GM18498 (cell line): Measurements from ENCODE around the gene TRAPPC10.

ENCODE experiments used
- ATAC-seq: cut with Tn5 transposase; IDR thresholded peaks from one replicate; pipeline ENCODE4 v1.9.1; 2021; ENCODE audit warnings: mild to moderate bottlenecking, moderate library complexity; ENCODE audit not compliant: unreplicated experiment

Gene TRAPPC10

GRCh38 chr21:44024887-44025353, 12.8 kb downstream of the TRAPPC10 start:
- no peak for ATAC-seq

GRCh38 chr21:44027607-44028286, 15.6 kb downstream of the TRAPPC10 start:
- no peak for ATAC-seq

- ATAC-seq, result no peak
These were observed 16.2 kb downstream of the TRAPPC10 start for GRCh38 chr21:44028287-44028659.

- ATAC-seq, result no peak
These were observed 17.5 kb downstream of the TRAPPC10 start for GRCh38 chr21:44029460-44030087.

GRCh38 chr21:44035244-44035643, 23.1 kb downstream of the TRAPPC10 start:
- no peak for ATAC-seq

GRCh38 chr21:44038063-44038462, 26.0 kb downstream of the TRAPPC10 start:
- no peak for ATAC-seq

GRCh38 chr21:44039828-44040227, 27.7 kb downstream of the TRAPPC10 start:
- ATAC-seq, result no peak

GRCh38 chr21:44043613-44044012, 31.5 kb downstream of the TRAPPC10 start:
- no peak for ATAC-seq

- ATAC-seq, result no peak
These were observed 34.6 kb downstream of the TRAPPC10 start for GRCh38 chr21:44046734-44047133.

GRCh38 chr21:44047996-44048560, 36.0 kb downstream of the TRAPPC10 start:
- no peak for ATAC-seq

- ATAC-seq, result no peak
These were observed 37.1 kb downstream of the TRAPPC10 start for GRCh38 chr21:44049182-44049581.

GRCh38 chr21:44049606-44050005, 37.5 kb downstream of the TRAPPC10 start:
- ATAC-seq, result no peak

GRCh38 chr21:44050276-44050675, 38.2 kb downstream of the TRAPPC10 start:
- no peak for ATAC-seq

- ATAC-seq, result no peak
These were observed 39.4 kb downstream of the TRAPPC10 start for GRCh38 chr21:44051462-44051941.

GRCh38 chr21:44052071-44052829, 40.1 kb downstream of the TRAPPC10 start:
- ATAC-seq, result no peak

- no peak for ATAC-seq
These were observed 40.7 kb downstream of the TRAPPC10 start for GRCh38 chr21:44052830-44053226.

- no peak for ATAC-seq
These were observed 41.5 kb downstream of the TRAPPC10 start for GRCh38 chr21:44053567-44053966.

GRCh38 chr21:44054710-44055109, 42.6 kb downstream of the TRAPPC10 start:
- ATAC-seq, result no peak

GRCh38 chr21:44057055-44057454, 44.9 kb downstream of the TRAPPC10 start:
- ATAC-seq, result no peak

- no peak for ATAC-seq
These were observed 46.0 kb downstream of the TRAPPC10 start for GRCh38 chr21:44057960-44058651.

- no peak for ATAC-seq
These were observed 46.5 kb downstream of the TRAPPC10 start for GRCh38 chr21:44058652-44058964.
